ENCODE measurements around the gene PDE11A.

The PDE11A gene

DNA sequence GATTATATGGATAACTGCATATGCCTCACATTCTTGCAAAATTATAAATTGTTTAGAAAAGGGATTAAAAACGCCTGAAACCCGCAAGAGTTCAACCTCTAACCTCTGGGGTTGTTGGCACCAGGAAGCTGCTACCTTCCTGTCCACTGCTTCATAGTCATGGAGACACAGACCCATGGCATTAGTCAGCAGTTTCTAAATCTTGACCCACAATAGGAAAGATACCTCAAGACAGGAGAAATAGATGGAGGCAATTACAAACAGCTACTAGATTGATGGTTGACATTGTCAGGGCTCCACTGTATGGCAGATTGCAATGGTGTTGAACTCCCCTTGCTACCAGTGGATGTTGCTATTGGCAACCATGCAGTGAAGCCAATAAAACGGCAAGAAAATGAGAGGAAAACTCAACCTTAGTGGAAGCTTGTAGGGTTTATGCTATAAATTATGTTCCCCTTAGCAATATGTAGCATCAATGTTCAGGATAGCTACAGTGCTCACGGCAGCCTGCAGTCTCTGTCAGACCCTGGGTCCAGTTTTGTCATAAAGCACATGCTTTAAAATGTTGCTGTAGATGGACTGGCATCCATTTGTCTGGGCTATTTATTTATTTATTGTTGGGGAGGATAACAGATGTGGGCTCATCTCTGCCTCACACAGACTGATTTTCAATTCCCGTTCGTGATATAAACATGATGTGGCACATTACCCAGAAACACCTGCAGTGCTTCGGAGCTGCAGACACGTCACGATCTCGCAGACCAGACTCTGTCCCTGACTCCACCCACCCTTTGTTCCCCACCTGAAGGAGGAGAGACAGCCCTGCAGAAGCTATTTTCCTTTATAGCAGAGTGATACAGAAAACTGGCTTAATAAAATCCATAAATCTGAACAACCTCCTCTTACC lies 446.6 kb downstream of the PDE11A start:
- no peak for DNase-seq (ENCODE audit: low spot score)

DNA sequence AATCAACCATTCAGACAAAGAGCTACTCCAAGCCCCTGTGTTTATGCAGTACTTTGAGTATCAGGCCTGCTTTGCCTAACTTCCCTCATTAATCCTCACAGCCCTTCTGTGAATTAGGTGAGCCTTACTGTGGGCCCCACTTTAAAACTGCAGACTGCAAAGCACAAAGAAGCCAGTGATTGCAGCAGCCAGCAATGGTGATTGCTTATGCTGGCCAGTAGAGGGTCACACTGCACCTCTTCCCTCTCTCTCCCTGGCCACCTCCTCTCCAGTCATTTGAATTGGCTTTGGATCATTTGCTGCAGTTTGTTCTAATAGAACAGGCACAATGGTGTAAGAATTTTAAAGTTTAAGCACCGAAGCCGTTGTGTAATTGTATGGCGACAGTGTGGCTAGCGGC lies 450.1 kb downstream of the PDE11A start:
- DNase-seq (ENCODE audit: low spot score) = no peak

DNA sequence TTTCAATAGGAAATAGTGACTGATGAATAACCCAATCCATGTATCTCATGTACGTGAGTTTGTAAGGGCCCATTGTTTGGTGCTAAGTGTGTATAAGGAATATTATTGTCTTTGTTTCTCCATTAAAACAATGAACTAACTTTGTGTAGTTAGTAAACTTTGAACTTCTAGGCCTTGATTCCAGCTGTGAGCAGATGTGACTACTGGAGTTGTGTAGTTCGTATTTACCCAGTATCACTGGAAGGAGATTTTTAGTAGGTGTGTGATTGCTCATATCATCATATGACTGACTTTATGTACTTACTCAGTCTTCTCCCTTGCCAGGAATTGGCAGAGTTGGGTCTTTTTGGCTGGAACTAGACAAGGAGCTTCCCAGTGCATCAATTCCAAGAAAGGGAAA lies 452.6 kb downstream of the PDE11A start:
- no peak for DNase-seq (ENCODE audit: low spot score)

DNA sequence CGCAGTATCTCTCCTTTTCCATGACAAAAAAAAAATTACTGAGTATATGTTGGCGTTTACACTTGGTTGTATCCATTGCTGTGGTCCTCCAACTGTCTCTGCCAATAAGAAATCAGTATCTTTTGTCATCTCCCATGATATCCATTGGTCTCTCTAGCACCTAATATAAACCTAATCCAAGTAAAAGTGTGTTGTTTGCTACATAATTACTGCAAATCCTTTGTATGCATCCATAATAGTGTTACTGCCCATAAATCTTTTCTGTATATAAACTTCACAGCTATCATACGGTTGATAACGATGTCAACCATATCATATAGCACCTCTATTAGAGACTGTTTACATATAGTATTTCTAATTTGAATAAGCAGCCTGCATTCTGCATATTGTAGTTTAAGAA lies 453.1 kb downstream of the PDE11A start:
- DNase-seq (ENCODE audit: low spot score) = no peak

DNA sequence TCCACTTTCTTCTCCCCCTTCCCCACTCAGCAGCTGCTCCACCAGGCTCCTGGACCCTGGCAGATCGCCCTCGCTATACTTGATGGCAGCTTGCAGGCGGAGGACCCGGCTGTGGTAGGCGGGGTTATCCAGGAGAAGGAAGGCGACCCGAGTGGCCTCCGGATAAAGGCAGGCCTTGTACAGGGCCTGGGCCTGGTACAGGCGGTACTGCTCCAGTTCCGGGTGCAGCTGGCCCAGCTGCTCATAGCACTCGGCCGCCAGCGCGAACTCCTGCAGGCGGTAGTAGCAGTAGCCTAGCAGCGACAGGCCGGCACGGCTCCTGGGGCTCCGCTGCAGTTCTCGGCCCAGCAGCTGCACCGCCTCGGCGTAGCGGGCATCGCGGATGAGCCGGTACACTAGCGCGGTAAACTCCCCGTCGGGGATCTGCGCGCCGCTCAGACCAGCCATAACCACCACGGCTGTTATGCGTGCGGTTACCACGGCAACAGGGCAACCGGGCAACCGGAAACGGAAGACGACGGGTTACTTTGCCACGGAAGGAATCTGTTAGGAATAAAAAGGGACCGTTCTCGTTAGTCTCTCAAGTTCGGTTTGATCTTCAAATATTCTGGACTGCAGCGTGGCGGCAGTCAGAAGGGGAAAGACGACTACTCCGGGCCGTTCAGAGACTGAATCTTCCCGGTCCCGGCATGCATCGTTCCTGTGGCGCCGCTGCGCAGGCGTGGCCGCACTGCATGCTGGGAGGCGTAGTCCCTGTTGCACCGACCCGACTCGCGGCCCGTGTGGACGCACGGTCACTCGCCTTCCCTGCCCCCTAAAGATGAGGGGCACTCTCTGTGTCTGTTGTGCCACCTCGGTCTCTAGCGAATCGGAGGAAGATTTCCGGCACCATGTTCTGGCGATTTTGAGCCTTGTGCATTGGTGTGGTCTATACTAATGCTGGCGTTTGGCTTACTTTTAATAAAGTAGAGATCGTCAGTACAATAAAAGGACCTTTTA lies 454.0 kb downstream of the PDE11A start:
- DNase-seq (ENCODE audit: low spot score) = peak; percentile 82

DNA sequence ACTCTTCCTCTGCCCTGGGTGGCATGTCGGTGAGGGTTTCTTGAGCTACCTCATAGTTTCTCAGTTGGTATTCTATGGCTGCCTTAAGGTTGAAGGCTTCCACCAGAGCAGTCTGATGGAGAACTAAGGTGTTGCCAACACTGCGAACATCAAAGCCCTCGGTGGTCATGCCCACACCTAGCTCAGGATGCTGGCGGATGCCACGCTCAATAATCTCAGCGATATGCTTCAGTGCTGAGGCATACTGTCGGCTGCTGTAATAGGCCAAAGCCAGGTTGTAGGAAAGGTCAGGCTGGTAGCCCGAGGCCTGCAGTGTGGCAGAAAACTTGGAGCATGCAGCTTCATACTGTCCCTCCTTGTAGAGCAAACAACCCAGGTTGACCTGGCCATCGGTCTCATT lies 454.7 kb downstream of the PDE11A start:
- no peak for DNase-seq (ENCODE audit: low spot score)

DNA sequence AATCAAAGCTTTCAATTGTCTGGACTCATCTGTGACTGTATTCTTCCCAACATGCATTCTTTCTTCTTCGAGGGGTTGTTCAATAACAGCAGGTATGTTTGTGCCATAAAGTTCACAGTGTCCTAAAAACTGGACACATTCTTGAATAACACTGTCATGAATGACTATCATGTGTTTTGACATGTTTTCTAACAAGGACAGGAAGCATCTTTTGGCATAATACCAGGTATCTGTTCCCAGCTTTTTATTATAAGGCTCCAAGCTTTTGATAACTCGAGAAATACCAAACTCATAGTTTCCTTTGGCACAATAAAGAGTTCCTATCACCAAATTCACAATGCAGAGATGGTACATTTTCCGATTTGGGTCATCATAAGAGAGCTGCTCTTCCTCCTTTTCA lies 455.8 kb downstream of the PDE11A start:
- no peak for DNase-seq (ENCODE audit: low spot score)

DNA sequence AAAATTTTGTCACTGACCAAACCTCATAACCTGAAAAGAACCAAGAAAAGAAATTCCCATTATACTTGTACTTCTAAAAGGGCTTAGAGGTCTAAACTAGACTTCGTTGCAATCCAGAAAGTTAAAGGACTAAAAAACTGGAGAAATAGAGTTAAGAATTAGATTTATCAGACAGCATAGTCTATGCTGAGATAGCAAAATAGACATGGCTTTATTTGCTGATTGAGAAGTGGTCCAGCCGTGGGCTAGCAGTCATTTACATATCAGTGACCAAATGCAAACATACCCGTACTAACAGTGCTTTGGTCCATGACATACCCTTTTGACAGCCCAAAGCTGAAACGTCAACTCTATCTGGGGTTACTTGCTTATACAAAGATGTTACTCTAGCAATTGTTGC lies 456.5 kb downstream of the PDE11A start:
- no peak for DNase-seq (ENCODE audit: low spot score)

DNA sequence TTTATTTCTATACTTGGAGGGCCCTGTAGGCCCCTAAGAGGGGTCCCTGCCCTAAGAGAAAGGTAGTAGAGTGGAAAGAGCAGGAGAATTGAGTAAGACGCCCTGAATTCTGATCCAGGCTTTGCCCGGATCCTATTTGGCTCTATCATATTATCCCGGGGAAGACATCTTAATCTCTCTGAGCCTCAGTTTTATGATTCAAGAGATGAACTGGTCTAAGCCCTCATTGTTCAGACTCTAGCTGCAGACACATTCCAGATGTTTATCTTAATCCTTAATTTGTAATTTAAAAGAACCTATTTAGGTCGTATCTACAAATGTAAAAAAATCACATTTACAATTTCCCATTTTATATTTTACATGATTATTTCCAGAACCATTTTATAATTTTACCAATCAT lies 459.9 kb downstream of the PDE11A start:
- DNase-seq (ENCODE audit: low spot score) = no peak

DNA sequence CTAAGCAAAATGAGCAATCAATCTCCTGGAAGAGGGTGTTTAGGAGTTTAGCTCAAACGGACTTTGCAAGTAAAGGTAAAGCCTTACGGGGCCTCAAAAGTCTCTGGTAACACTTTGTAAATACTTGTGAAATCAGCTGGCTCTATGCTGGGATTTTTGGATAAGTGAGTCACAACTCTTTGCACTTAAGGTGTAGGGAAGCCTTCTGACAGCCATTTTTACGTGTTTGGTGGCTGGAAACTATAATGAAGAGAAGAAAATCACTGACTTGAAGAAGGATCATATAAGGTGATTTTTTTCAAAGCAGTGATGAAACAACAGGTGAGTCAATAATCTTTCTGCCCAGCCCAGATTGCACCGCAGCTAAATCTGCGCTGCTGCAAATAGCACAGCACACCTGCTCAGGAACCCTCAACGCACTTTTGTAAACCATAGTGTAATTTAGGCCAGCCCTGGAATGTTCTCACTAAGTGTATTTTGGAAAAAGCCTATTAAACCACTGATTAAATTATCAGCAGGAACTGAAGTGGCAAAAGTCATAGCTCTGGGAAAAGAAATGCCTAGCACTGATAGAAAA lies 461.2 kb downstream of the PDE11A start:
- DNase-seq (ENCODE audit: low spot score) = no peak

DNA sequence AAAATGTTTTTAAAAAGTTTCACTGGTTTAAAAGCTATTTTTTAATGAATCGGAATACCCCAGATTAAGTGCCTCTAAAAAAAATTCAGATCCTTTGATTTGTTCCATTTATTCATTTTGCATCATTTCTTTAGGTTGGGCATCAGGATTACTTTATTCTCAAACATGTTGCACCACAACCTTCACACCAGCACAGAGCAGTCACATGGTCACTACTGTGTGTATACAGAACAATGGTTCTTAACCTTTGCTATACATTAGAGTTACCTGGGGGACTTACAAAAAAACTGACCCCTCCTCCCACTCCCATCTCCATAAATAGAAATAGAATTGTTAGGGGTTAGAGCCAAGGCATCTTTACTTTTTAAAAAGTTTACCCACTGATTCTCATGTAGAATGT lies 461.8 kb downstream of the PDE11A start:
- DNase-seq (ENCODE audit: low spot score) = no peak

DNA sequence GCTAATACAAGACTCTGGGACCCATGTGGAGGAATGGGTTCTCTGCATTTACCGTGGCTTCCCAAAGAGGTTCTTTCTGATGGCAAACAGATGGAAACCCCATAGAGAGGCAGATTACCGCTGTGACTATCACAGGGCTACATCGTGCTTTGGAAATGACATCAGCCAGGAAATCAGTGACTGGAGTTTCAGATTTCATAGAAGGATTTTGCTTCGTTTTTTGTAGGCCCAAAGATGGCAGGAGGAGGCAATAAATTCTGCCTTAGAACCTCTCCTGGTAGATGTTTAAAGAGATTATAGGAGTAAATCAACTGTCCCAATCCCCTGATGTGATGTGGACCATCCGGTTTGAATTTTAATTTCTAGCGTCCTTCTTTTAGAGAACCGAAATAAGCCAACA lies 465.9 kb downstream of the PDE11A start:
- DNase-seq (ENCODE audit: low spot score) = no peak

DNA sequence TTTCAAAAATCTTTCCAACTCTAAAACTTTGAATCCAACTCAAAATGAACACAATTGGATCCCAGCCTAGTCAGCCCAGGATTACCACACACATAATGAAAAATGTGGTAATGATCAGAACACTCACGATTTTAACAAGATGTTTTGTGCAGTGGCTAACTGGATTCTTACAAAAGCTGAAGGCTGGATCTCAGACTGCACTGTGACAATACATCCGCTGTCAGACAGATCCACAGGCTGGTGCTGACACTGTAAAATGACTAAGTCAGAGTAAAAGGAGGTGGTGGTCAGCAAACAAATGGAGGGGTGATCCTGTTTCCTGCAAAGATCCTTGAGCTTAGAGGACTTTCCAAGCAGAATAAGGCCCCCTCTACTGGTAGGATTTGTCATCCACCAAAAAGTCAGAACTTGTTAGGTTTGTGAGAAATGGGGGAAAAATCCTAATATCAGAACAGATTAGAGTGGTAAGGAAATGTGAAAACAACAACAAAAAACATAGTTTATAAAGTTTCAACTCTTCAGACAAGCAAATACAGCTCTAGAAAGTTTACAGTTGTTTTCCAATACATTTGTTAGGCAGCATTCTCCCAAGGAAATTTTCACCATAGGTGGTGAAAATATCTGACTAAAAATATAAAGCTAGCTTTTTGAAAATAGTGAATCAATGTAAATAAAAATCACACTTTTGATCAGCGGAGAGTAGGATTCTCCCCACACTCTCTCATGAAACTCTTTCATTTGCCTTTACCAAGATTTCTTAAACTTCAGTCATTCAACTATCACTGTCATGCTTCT lies 468.1 kb downstream of the PDE11A start:
- peak; percentile 25 for DNase-seq (ENCODE audit: low spot score)

DNA sequence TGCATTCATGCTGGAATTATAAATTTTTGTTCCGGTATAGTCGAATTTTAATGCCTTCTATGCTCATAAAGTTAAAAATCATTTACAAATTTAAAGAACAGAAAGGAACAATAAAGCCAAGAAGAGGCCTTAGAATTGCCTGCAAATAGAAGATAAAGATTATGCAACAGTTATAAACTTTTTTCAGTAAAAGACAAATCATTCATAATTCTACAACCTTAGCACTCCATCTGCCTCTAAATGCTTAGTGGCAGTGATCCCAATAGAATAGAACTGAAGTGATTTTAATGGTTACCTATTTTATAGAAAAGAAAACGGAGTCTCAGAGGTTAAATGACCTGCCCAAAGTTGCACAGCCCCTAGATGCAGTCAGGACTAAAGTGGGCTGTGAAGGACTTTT lies 468.8 kb downstream of the PDE11A start:
- no peak for DNase-seq (ENCODE audit: low spot score)

DNA sequence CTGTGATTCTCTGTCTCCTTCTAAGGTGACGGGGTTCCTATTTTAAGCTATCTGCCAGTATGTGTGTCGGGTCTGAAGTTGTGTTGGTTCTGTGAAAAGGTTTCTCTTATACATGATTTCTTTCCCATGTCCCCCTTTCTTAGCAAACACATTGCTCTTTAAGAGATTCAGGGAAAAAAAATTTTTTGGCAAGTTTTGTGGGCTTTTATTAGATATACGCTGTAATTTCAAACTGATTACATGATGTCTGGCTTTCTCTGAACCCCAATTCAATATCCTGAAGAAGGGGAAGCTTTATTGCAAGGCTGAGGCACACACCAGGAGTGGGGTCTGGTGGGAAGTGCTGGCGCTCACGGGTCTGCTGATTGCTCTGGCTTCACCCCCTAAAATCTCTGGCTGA lies 469.4 kb downstream of the PDE11A start:
- DNase-seq (ENCODE audit: low spot score) = no peak

DNA sequence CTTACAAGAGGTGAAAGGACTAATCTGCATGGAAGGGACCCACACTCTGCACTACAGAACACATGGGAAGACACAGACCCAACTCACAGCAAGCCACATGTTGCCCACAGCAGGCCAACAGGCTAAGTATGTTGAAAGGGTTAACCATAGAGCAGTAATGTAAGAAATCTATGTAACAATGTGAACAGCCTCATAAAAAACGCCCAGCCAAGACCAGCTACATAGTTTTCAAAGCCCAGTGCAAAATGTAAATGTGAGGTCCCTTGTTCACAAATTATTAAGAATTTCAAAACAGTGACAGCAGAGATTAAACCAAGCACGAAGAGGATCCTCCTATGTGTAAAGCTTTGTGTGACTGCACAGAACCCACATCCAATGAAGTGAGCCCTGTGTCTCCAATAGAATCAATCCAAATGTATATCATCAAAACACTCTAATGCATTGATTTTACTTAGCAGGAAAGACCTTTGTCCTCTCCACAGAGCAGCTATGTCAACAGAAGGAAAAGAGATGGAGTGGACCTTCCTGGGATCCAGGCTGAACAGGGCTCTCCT lies 469.9 kb downstream of the PDE11A start:
- DNase-seq (ENCODE audit: low spot score) = no peak

DNA sequence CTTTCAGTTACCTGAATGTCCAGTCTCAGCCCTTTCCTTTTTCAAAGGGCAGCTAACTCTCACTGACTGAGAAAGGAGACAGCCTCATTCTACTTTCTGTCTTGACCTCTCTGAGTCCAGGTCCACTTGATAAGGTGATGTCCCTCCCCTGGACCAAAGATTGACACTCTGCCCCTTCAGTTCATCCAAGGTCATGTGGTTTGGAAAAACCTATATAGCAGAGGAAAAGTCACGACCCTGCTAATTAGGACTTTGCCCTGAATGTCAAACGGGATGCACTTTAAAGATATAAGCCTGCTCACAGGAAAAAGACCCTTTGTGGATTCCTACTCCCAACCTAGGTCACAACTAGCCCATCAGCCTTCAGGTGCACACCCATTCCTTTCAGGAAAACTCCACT lies 471.7 kb downstream of the PDE11A start:
- no peak for DNase-seq (ENCODE audit: low spot score)

DNA sequence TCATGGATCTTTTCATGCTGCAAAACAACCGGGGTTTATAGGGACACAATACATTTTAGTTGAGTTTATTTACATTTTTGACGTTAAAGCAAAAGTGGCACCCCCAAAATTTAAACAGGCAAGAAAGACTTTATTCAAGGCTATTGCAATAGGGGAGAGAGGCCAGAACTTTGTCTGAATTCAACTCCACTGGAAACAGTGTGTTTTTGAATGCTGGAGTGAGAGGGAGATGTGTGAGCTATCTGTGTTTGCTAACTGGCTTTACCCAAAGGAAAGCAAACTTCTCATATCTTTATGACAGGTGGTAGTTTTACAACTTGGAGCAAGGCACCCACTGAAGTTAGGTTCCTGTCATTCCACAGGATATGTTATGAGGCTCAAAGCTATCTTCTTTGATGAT lies 472.6 kb downstream of the PDE11A start:
- no peak for DNase-seq (ENCODE audit: low spot score)

DNA sequence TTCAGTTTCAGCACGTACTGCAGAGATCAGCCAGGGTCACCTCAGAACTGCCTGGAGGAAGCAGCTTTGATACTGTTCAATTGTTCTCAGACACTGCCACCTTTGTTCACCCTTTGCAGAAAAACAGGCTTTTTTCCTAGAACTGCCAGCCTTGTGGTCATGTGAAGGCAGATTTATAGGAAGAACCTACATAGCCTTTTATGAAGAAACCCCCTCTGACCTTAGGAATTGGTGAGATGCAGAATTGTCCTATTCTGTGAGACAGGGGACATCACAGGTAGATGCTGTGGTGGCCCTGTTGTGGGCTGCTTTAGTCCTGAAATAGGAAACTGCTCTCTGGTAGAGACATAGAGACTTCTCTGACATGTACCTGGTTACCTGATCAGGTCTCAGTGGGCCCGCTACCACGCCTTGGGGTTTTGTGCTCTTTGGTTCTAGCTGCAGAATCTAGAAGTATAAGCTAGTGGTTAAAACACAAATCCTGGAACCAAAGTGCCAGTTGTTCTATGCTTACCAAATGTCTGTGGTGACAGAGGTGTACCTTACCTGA lies 473.4 kb downstream of the PDE11A start:
- DNase-seq (ENCODE audit: low spot score) = no peak

DNA sequence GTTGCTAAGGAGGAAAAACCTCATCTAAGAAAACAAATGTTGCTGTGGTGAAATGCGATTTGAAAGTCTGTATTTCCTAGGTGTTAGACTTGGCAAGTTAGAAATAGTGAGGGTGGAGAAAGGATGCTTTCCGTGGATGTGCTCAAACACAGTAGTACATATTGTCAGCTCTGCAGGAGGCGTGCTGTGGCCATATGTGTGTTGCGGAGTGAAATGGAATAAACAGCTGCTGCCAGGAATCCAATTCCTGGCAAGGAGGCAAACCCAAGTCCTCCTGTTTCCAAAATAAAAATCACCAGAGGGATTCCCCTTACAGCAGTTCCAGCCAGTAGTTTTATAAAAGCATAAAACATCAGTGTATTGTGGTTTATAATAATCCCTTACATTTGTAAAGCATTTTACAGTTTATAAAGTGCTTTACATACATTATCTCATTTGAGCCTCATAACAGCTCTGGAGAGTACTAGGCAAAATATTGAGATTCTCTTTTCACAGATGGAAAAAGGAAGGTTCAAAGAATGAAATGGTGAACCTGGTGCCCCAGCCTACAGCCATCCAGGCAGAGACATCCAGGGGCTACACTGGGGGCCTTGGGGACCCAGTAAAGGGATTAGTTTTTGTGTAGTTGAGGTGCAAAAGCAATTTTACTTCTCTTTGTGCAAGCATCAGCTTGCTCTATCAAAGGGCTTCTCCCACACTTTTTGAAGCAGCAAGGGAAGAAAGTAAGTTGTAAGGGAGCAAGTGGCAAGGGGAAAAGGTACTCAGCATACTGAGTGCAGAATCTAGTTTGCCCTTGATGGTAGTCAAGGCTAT lies 474.0 kb downstream of the PDE11A start:
- no peak for DNase-seq (ENCODE audit: low spot score)
